GM19463 (cell line): ENCODE results near the gene MEX3C.

Experiments
- ATAC-seq: cut with Tn5 transposase; IDR thresholded peaks from one replicate; pipeline ENCODE4 v1.9.1; 2021; ENCODE audit warnings: mild to moderate bottlenecking, moderate library complexity; ENCODE audit not compliant: unreplicated experiment

Gene MEX3C

DNA sequence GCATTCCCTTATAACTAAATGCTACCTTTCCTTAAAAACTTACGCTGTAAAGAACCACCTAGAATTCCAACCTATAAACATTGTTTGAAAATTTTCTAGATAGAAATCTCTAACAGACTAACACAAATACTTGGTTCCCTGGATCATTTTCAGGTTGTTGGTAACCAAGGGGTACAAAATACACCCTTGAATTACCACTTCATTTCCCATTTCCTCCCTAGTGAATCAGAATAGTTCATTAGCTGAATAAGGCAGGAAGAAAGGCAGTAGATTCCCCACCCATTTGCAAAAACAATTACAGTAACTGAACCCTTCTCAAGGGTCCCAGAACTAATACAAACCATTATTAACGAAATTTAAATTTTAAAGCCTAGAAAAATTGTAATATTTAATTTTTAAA lies 5.5 kb downstream of the MEX3C start:
- ATAC-seq: no peak

DNA sequence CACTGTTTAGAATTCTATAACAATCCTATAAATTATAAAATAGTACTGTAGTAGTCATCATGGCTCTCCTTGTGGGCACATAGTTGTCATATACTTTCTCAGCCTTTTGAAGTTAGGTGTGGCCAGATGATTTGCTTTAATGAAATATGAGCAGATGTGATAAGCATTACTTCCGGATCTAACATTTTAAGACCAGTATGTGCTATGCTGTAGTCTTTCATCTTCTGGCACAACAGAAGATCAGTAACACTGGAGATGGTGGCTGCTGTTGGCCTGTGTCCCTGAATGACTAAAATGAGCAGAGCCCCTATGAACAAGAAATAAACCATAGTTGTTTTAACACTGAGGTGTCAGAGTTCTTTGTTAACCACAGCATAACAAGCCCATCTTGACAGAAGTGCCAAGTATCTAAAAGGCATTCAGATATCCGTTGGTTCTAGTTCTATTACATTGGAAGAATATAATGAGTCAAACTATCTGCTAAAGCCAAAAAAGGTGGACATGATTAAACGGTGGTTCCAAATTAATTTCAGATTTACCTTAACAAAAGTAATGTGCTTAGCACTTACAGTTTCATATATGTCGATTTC lies 6.3 kb downstream of the MEX3C start:
- ATAC-seq: no peak

DNA sequence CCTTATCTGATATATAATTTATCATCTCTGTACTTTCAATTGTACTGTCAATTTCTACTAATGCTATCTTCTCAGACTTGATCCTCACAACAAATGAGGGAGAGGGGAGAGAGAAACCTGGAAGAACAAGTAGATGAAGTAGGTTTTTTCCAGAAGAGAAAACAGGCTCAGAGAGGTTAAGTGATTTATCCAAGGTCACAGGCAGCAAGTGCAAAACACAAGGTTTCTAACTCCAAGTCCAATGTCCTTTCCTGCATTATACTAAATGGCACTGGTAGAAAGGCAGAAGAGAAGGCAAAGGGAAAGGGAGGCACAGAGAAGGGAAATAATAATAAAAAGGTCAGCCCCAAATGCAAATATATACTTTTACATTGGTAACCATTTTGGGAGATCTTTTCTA lies 7.5 kb downstream of the MEX3C start:
- ATAC-seq: no peak

DNA sequence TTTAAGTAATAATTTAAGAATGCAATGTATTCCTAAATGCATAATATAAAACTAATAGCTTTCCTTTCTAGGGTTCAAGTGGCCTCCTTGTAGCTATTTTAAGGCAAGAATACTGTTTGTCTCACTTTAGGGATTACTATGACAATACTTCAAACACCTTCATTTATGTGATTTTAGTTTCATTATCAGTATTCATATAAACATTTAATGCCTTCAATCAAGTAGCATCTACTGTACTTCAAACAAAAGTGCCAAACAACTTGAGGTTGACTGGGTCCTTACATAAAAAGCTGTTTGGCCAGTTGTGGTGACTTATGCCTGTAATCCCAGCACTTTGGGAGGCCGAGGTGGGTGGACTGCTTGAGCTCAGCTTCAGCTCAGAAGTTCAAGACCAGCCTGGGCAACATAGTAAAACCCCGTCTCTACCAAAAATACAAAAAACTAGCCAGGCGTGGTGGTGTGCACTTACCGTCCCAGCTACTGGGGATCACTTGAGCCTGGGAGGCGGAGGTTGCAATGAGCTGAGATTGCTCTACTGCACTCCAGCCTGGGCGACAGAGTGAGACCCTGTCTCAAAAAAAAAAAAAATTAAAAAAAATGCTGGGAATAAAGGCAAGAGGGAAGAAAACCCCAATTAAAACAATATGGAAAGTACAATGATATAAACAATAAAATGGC lies 9.3 kb downstream of the MEX3C start:
- peak; percentile 39 for ATAC-seq

DNA sequence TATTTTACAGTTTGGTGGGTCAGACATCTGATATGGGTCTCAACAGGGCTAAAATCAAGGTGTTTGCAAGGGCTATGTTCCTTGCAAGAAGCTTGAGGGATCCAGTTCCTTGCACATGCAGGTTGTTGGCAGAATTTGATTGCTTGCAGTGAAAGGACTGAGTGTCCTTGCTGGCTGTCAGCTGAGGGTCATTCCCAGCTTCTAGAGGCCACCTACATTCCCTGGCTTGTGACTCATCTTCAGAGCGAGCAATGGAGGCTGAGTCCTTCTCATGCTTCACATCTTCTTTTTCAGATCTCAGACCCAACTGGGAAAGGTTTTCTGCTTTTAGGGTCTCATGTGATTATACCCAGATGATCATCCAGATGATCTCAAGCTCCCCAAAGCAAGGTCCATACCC lies 12.4 kb downstream of the MEX3C start:
- ATAC-seq: no peak

DNA sequence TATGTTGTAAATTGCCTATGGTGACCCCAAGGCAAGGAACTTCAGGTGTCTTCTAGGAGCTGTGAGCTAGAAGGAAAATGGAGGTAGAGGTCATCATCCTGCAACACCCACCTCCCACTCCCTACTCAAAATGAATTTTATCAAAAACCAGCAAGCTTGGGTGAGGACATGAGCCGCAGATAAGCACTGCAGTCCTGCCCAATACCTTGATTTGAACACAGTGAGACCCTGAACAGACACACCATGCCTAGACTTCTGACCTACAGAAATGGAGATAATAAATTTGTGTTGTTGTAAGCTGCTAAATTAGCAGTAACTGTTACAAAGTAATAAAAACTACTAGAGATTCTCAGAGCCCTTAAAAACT lies 13.4 kb downstream of the MEX3C start:
- no peak for ATAC-seq

DNA sequence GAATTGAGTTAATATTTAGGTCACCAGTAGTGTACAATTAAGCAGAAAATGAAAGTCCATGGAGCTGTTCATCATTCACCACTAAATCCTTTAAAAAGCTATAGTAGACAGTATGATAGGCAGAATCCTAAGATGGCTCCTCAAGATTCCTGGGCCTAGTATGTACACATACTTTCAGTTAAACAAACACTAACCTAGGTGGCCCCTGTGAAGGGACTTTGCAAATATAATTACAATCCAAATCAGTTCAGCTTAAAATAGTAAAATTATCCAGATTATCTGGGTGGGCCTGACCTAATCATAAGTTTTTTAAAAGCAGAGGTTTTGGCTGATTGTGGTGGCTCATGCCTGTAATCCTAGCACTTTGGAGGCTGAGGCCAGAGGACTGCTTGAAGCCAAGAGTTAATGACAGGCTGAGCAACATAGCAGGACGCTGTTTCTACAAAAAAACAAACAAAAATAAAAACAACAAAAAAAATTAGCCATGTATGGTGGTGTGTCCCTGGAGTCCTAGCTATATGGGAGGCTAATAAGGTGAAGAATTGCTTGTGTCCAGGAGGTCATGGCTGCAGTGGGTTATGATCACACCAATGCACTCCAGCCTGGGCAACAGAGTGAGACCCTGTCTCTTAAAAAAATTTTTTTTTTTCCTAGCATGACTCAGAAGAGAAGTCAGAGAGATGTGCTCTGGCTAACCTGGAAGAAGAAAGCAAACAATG lies 13.9 kb downstream of the MEX3C start:
- no peak for ATAC-seq

DNA sequence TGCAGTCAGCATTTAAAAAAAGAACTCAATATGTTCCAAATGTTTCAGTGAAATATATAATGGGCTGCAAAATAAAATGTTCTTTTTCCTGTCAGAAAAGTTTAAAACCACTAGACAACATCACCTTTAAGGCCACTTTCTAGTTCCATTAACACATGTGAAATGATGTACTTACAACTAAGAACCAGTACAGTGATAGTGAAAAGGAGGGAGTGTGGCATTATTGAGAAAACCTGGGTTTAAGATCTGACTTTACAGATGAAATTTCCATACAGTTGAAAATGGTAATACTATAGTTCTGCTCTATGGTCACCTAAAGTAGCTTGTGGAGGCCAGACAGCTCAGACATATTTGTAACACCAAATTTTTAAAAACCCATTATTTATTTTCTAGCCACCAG lies 14.7 kb downstream of the MEX3C start:
- no peak for ATAC-seq

DNA sequence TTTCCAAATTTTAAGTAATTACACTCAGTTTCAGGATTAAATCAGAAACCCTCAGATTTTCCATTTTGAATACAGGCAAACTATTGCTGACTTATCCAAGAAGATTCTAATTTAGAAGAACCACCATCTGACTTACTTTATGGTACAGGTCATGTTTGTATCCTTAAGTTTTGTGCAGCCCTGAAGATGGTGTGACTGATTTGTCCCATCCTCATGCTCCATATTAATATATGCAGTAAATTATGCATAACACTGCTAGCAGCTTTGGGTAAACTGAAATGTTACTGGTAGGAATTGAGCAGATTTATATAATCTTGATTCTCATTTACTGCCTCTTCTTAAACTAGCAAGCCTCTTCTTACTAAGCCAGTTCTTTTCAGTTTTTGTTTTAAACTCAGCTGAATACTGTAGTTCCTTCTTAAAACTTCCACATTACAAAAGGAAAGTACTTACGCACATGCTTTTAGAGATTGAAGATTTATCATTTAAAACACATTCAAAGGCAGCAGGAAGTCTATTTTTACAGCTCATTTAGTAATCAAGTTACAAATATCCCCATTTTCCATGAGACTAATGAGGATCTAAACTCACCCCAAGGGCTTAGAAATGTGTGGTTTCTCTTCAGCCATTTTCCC lies 25.7 kb downstream of the MEX3C start:
- ATAC-seq: no peak

DNA sequence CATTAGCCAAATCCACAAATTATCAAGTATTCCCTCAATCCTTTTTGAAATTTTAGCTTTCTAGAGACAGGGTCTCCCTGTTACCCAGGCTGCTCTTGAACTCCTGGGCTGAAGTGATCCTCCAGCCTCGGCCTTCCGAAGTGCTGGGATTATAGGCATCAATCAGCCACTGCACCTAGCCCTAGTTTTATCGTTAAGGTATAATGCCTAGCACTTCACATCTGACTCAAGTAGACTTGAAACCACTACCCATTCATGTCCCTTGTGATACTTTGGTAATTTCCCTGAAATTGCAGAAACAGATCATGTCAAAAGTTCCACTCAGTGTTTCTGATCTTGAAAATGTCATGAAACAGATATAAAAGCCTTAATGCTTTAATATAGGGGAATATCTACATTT lies 26.3 kb downstream of the MEX3C start:
- ATAC-seq: peak; percentile 52

DNA sequence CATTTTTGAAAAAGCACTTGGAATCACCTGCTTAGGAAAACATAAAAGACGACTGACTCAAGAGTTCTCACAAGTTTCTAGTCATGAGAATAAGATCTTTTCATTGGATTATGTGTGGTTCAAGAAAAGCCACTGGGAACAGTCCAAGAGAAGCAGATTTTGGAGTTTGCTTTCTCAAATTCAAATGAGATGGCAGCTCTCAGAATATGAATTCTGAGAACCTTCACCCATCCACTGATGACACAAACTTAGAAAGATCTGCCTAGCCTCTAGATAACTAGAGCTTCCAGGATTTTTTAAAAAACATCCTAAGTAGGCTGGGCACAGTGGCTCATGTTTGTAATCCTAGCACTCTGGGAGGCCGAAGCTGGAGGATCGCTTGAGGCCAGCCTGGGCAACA lies 26.8 kb downstream of the MEX3C start:
- ATAC-seq: no peak

DNA sequence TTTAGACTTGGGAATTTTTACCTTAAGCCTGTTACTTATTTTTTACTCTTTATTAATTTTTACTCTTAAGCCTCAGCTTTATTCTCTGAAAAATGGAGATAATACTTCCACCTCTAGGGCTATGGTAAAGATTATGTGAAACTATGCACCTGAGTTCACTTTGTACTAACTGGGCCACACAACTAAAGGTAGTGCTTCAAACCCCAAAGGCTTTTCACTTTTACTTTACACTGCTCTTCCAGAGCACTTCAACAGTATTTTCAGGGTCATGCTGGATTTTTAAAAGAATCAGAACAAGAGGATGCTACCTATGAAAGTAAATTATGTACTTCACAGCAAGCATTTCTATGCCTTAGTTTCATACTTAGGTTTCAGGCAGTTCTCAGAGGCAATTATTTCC lies 27.8 kb downstream of the MEX3C start:
- ATAC-seq: no peak

DNA sequence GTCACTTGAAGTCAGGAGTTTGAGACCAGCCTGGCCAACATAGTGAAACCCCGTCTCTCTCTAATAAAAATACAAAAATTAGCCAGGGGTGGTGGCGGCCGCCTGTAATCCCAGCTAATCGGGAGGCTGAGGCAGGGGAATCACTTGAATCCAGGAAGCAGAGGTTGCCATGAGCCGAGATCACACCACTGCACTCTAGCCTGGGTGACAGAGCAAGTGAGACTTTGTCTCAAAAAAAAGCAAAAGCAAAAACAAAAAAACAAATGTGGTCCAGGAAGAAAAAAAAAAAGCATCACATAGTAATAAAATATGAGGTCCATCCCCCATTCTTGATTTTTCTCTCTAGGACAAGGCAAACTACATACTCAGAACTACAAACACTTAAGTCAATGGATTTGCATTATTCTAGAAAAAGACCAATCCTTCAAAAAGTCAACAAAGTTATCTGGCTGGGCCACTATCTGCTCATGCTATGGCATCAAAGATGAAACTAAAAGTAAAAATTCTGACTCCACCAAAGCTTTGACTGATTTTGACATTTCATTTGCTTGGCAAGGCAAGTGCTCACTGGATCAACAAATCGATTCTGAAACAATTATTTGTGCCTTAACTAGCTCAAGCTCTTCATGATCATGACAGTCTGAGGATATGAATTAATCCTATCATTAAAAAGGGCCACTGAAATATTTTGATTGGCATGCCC lies 28.4 kb downstream of the MEX3C start:
- ATAC-seq: peak; percentile 46

DNA sequence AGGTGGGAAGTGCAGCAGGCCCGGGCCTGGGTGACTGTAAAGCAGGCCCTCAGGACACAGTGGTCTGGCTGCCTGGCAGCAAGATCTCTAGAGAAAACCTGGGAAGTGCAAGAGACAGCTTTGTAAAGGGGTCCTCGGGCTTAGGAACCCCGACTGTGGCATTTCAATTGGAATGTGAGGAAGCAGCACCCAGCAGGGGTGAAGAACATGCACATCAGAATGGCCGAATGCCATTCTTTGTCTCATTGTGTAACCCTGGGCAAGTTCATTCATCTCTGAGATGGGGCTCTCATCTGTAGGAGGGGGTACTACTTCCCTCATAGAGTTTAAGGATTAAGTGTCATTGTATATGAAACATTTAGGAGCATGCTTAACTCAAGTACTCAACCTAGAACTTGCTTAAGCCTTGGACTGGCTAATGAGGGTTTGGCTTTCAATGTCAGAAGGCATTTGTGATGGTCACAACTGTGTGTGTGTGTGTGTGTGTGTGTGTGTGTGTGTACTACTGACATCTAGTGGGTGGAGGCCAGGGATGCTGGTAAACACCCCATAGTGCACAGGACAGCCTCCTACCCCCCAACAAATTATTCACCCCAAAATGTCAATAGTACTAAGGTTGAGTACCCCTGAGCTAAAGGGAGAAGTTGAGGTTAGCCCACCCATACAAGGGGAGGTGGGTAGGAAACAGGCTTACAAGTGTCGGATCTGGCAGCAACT lies 29.3 kb downstream of the MEX3C start:
- no peak for ATAC-seq

DNA sequence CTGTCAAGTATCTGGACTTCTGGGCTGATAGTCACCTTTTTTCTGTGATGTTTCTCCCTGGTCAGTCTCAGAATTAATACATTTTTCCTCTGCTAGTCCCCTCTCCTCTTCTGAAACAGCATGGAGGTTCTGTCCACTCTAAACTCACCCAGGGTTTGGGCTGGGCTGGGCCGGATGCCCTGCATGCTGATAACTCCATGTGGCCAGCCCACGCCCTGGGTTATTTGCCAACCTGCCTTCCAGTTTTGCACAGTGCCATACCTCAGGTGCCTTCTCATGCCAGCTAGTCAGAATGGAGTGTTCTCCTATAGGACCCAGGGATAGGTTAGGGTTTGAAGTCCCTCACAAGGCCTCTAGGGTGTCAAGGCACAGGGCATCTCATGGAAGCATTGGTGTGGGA lies 32.2 kb downstream of the MEX3C start:
- ATAC-seq: no peak

DNA sequence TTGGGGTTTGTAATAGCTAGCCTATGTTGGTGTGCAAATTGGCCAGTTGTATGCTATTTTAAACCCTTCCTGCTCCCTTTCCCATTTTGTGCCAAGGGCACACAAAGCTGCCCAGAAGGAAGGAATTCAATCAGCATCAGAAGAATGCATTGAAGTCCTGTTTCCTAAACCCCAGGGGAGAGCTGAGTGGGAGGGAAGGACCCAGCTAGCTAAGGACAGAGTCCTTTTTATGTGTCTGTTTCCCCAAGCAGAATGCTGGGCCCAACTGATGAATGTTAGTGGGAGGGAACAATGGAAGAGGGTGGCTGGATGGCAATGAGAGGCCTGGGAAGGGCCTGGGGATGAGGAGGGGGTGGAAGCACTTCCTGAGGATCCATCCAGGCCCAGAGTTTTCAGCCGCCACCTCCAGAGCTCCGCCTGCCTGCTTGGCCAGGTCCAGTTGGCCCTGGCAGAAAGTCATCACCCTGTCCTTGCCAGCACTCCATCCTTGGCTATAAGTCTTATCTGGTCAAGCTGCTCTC lies 32.7 kb downstream of the MEX3C start:
- no peak for ATAC-seq

DNA sequence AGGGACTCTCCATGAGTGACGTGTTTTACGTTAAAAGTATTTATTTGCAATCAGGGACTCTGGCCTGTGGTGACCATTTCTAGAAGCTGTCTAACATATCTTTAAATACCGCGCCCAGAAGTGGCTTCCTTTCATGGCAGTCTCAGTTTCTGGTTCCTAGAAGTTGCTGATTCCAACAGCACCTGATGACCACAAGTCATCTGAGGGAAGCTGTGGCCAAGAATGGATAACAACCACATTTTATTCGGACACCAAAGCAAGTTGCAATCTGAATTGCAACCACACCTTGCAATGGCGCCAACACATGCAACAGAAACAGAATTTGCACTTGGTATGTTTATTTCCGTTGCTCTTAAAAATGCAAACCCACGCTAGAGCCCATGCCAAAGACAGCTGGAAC lies 33.1 kb downstream of the MEX3C start:
- ATAC-seq: no peak

DNA sequence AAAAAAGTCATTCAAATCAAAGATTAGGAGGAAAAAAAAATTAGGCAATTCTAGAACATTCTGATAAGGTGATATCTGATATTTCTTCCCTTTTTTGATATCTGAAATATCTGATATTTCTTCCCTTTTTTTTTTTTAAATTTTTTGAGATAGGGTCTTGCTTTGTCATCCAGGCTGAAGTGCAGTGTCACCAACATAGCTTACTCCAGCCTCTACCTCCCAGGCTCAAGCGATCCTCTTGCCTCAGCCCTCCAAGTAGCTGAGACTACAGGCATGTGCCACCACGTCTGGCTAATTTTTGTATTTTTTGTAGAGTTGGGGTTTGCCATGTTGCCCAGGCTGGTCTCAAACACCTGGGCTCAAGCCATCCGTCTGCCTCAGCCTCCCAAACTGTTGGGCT lies 33.9 kb downstream of the MEX3C start:
- no peak for ATAC-seq

DNA sequence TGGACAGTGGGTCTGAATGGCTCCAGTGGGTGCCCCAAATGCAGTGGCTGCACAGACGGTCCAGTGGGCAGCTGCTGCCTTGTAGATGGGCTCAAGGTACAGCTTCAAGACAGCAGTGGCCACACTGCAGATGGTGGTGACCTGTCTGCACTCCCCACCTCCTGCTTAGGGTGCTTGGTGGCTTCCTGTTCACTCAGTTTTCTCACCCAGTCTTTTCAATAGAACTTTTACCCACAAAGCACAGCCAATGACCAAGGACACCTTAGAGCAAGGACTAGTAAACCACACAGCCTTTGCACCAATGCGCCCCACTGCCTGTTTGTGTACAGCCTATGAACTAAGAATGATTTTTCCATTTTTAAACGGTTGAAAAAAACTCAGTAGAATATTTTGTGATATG lies 34.9 kb downstream of the MEX3C start:
- no peak for ATAC-seq

DNA sequence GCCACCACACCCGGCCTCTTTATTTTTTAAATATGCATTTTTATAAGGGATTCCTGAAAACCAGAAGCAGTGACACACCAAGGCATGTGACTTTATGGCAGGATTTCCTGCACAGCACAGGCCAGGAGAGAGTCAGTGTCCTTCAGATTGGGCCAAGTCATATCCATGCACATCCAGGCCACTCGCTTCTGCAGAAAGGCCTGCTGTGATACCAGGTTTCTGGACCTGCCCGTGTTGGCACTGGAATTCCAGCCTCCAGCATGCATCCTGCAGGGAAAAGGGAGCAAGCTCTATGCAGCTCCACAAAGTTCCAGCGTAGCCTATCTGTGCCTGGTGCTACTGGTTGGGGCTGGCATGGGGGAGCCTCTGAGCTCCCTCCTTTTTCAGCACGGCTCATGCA lies 36.8 kb downstream of the MEX3C start:
- no peak for ATAC-seq

DNA sequence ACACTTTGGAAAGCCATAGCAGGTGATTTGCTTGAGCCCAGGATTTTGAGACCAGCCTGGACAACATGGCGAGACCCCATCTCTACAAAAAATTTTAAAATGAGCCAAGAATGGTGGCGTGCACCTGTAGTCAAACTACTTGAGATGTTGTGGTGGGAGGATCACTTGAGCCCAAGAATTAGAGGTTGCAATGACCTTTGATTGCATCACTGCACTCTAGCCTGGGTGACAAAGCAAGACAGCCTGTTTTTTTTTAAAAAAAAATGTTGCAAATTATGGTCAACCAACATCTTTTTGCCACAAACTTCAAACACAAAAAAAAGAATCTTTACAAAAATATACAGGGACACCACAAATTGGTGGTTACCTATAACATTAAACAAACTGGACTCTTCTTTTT lies 40.3 kb downstream of the MEX3C start:
- no peak for ATAC-seq
